SH-SY5Y (cell line): ENCODE results near the gene STAC.

Experiments
- GATA2 ChIP-seq: IDR thresholded peaks from 2 replicates; pipeline ENCODE4 v1.6.1; 2011; ENCODE audit warnings: mild to moderate bottlenecking, low read depth, low read length
- GATA3 ChIP-seq: IDR thresholded peaks from 2 replicates; pipeline ENCODE4 v1.6.1; 2011; ENCODE audit warnings: low read depth, mild to moderate bottlenecking, low read length, moderate library complexity

DNA sequence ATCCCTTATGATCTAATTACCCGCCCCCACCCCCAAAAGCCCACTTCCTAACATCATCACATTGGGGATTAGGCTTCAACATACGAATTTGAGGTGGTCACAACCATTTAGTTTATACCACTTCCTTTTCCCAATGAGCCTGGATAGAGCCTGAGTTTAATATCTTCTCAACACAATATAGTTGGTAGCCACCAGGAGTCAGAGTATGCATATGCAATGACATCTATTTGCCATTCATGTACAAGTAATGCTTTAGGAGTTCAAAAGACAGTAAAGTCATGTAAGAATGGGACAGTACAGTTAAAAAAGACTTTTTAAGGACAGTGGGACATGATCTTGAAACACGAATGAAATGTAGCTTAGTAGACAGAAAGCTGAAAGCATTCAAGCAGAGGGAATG, 211.7 kb downstream of the STAC start:
- TF ChIP-seq GATA2 (no peak), GATA3 (no peak)
